IMR-90 (cell line): ENCODE measurements around the gene LHPP. TPM values are rescaled to one million over a fixed set of nuclear protein-coding genes. Genes with fewer than 3 reads are reported as not detected.

Source experiments
- ATAC-seq: fragments of 200-7000 bp; cut with Tn5 transposase; 2 replicates; pipeline ENCODE4 v1.9.1; 2020; ENCODE audit warnings: low read depth, mild to moderate bottlenecking, moderate library complexity
- BruUV-seq: library from RNA; stranded (reverse); fragments of 400-500 nt; replicated peaks from 2 replicates; lab custom pipeline; 2021; lab: Mats Ljungman, UMichigan
- CTCF ChIA-PET: fragments of 300-600 bp; formaldehyde crosslinking; extraction: SDS; loops from one replicate; lab custom pipeline; 2021; ENCODE audit warnings: antibody characterized with exemption; lab: Yijun Ruan, JAX
- POLR2A ChIA-PET: fragments of 300-600 bp; sonication (Branson Sonifier 250); formaldehyde crosslinking; loops from one replicate; lab custom pipeline; 2022; ENCODE audit warnings: antibody characterized with exemption; ENCODE audit not compliant: unreplicated experiment; lab: Charles Lee
- DNase-seq: peaks from one replicate; pipeline ENCODE4 v3.0.0; 2013
- H2AFZ ChIP-seq: replicated peaks from 2 replicates; pipeline ENCODE3; 2013; ENCODE audit warnings: low read length, mild to moderate bottlenecking; ENCODE audit not compliant: poor library complexity
- H2AK5ac ChIP-seq: 2 replicates; pipeline ENCODE4 v1.6.1; 2013; ENCODE audit warnings: low read depth, low read length, inconsistent platforms
- H2AK9ac ChIP-seq: replicated peaks from 2 replicates; pipeline ENCODE3; 2013; ENCODE audit warnings: mild to moderate bottlenecking, low read depth, low read length, moderate library complexity; ENCODE audit not compliant: poor library complexity
- H2BK120ac ChIP-seq: 2 replicates; pipeline ENCODE4 v1.6.1; 2013; ENCODE audit warnings: low read depth, low read length, inconsistent platforms
- H2BK15ac ChIP-seq: 3 replicates; pipeline ENCODE4 v1.6.1; 2013; ENCODE audit warnings: low read depth, low read length, inconsistent platforms
- H2BK20ac ChIP-seq: 2 replicates; pipeline ENCODE4 v1.6.1; 2013; ENCODE audit warnings: low read depth, mild to moderate bottlenecking, inconsistent platforms, low read length, moderate library complexity
- H2BK5ac ChIP-seq: 2 replicates; pipeline ENCODE4 v1.6.1; 2013; ENCODE audit warnings: mild to moderate bottlenecking, low read depth, low read length, inconsistent platforms; ENCODE audit not compliant: poor library complexity, severe bottlenecking
- H3K14ac ChIP-seq: replicated peaks from 2 replicates; pipeline ENCODE4 v1.6.1; 2013; ENCODE audit warnings: low read depth, low read length, inconsistent platforms
- H3K18ac ChIP-seq: 2 replicates; pipeline ENCODE4 v1.6.1; 2013; ENCODE audit warnings: low read depth, low read length, control low read depth
- H3K23ac ChIP-seq: 2 replicates; pipeline ENCODE4 v1.6.1; 2013; ENCODE audit warnings: low read depth, low read length, inconsistent platforms
- H3K27ac ChIP-seq: 2 replicates; pipeline ENCODE4 v1.5.1; 2013; ENCODE audit warnings: mild to moderate bottlenecking, control low read depth, low read length; ENCODE audit not compliant: insufficient read depth
- H3K27me3 ChIP-seq: 2 replicates; pipeline ENCODE4 v1.6.1; 2013; ENCODE audit warnings: low read length; ENCODE audit not compliant: control insufficient read depth, insufficient read depth
- H3K36me3 ChIP-seq: 2 replicates; pipeline ENCODE4 v1.6.1; 2013; ENCODE audit warnings: low read length, mixed read lengths; ENCODE audit not compliant: control insufficient read depth, insufficient read depth
- H3K4ac ChIP-seq: 2 replicates; pipeline ENCODE4 v1.6.1; 2013; ENCODE audit warnings: low read depth, low read length, inconsistent platforms
- H3K4me1 ChIP-seq: 2 replicates; pipeline ENCODE4 v1.6.1; 2013; ENCODE audit warnings: low read length, mixed read lengths; ENCODE audit not compliant: control insufficient read depth, insufficient read depth
- H3K4me2 ChIP-seq: 2 replicates; pipeline ENCODE4 v1.6.1; 2013; ENCODE audit warnings: low read depth, mild to moderate bottlenecking, control low read depth, low read length, moderate library complexity
- H3K4me3 ChIP-seq: 2 replicates; pipeline ENCODE4 v1.5.1; 2013; ENCODE audit warnings: low read depth, mild to moderate bottlenecking, control low read depth, low read length, moderate library complexity; ENCODE audit not compliant: insufficient read depth
- H3K56ac ChIP-seq: 2 replicates; pipeline ENCODE4 v1.6.1; 2013; ENCODE audit warnings: low read length, inconsistent platforms; ENCODE audit not compliant: insufficient read depth; ENCODE audit errors: extremely low read depth
- H3K79me1 ChIP-seq, 2 experiments: 2 replicates each; pipeline ENCODE4 v1.6.1; 2013; ENCODE audit warnings: low read length in 2 of 2, inconsistent platforms in 1 of 2, low read depth in 1 of 2
- H3K9ac ChIP-seq: 2 replicates; pipeline ENCODE4 v1.6.1; 2013; ENCODE audit warnings: low read depth, low read length, control low read depth
- H3K9me1 ChIP-seq: 2 replicates; pipeline ENCODE4 v1.6.1; 2013; ENCODE audit warnings: low read length, inconsistent platforms; ENCODE audit not compliant: insufficient read depth
- H3K9me3 ChIP-seq: 2 replicates; pipeline ENCODE4 v1.6.1; 2013; ENCODE audit warnings: low read length; ENCODE audit not compliant: control insufficient read depth, insufficient read depth
- H4K20me1 ChIP-seq: 2 replicates; pipeline ENCODE4 v1.6.1; 2013; ENCODE audit warnings: low read length, inconsistent platforms; ENCODE audit not compliant: insufficient read depth
- H4K5ac ChIP-seq: 2 replicates; pipeline ENCODE4 v1.6.1; 2013; ENCODE audit warnings: mild to moderate bottlenecking, low read depth, low read length, control low read depth
- H4K8ac ChIP-seq, 2 experiments: 2 replicates each; pipeline ENCODE4 v1.6.1; 2013; ENCODE audit warnings: low read depth in 2 of 2, low read length in 2 of 2, control low read depth in 1 of 2, inconsistent platforms in 1 of 2
- H4K91ac ChIP-seq: 2 replicates; pipeline ENCODE4 v1.6.1; 2013; ENCODE audit warnings: low read depth, low read length, inconsistent platforms; ENCODE audit not compliant: insufficient read depth
- CEBPB ChIP-seq: IDR thresholded peaks from 2 replicates; pipeline ENCODE4 v1.6.1; 2012; ENCODE audit warnings: low read depth, low read length, improper control_type of control experiment
- CHD1 ChIP-seq: IDR thresholded peaks from 2 replicates; pipeline ENCODE4 v1.6.1; 2012; ENCODE audit warnings: low read depth, low read length, improper control_type of control experiment
- FOS ChIP-seq: fragments of 150-350 bp; IDR thresholded peaks from 2 replicates; pipeline ENCODE4 v1.6.1; 2016; ENCODE audit warnings: low read depth, low read length
- MXI1 ChIP-seq: IDR thresholded peaks from 2 replicates; pipeline ENCODE4 v1.6.1; 2012; ENCODE audit warnings: low read depth, mild to moderate bottlenecking, low read length, moderate library complexity, borderline replicate concordance
- POLR2A ChIP-seq: IDR thresholded peaks from 2 replicates; pipeline ENCODE4 v1.6.1; 2012; ENCODE audit warnings: mild to moderate bottlenecking, low read depth, low read length
- RCOR1 ChIP-seq: IDR thresholded peaks from 2 replicates; pipeline ENCODE4 v1.6.1; 2012; ENCODE audit warnings: mild to moderate bottlenecking, low read length, improper control_type of control experiment; ENCODE audit not compliant: insufficient replicate concordance
- WGBS, 2 experiments: methylation state at CpG; one replicate each; pipeline versions ENCODE4 v1.1.5 to v1.1.7; 2013; ENCODE audit warnings: missing lambda C conversion rate in 2 of 2; ENCODE audit not compliant: insufficient read length in 1 of 2; ENCODE audit errors: extremely low coverage in 2 of 2; 5-methylcytosine and 5-hydroxymethylcytosine counted together
- dilution Hi-C: fragments of 300-500 bp; cut with HindIII; formaldehyde crosslinking; loops from one replicate; pipeline ENCODE4 v1.14.3; 2018; ENCODE audit warnings: low sequenced_read_pairs; ENCODE audit not compliant: unreplicated experiment
- in situ Hi-C: fragments of 300-500 bp; cut with MboI; formaldehyde crosslinking; loops from 3 replicates; pipeline ENCODE4 v1.14.3; 2019; ENCODE audit warnings: low sequenced_read_pairs, inconsistent platforms, mixed read lengths
- intact Hi-C: fragments of 100-400 bp; cut with micrococcal nuclease; formaldehyde crosslinking; loops from 2 replicates; pipeline ENCODE4 v1.10.0; 2022
- polyA plus RNA-seq, 3 experiments: library from polyadenylated mRNA; depleted of rRNA; stranded (reverse); fragments of >200 nt; gene quantifications; 2 replicates each; pipeline ENCODE4 v1.2.3, GENCODE V29; 2012; ENCODE audit warnings: low replicate concordance in 1 of 3
- total RNA-seq: library from RNA; depleted of rRNA; stranded (reverse); fragments of >200 nt; gene quantifications from 2 replicates; pipeline ENCODE4 v1.2.3, GENCODE V29; 2012
- TF ChIP-seq, protein P1 (sequence below): conservative IDR thresholded peaks from 2 replicates; pipeline ENCODE4 v1.5.1; 2012; ENCODE audit warnings: mild to moderate bottlenecking, low read depth, low read length, improper control_type of control experiment

LHPP gene
- total and polyA plus RNA-seq, 2 of the 4 experiments (the other 2 are of a cell fraction) = 2.7 to 8.3 TPM

DNA sequence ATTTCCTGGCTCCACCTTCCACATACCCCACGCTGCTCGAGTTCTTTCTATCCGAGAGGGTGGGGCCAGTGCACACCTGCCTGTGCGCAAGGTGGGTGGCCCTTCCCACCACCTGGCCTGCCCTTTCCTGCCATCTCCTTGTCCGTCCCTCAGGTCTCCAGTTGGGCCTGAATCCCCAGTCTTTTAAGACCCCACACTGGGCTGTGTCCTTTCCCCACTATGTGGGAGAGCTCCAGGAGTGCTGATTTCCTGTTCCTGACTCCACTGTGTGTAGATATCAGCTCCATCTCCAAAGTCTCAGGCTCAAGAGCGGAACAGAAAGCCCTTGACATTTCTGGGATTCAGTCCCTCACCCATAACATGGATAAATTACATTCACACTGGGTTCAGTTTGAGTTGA, 20.1 kb downstream of the LHPP start:
- Histone ChIP-seq H3K9ac (no peak overlapping the region), H2BK20ac (no peak overlapping the region), H3K56ac (no peak overlapping the region), H3K36me3 (no peaks in the 10 kb centered on the region), H3K14ac (no peak overlapping the region), H2AFZ (no peak overlapping the region), H2BK120ac (no peak overlapping the region), H3K27me3 (no peaks in the 10 kb centered on the region), H3K9me1 (no peaks in the 10 kb centered on the region), H4K5ac (no peak overlapping the region), H4K8ac (no peak overlapping the region), H2AK5ac (no peak overlapping the region), H3K4ac (no peak overlapping the region), H4K91ac (no peak overlapping the region), H3K18ac (no peak overlapping the region), H3K4me1 (peaks cover 2% of the 10 kb centered on the region; the same call in 1 of the 2 replicates), H3K23ac (no peak overlapping the region), H3K27ac (no peak overlapping the region), H3K9me3 (no peaks in the 10 kb centered on the region), H4K20me1 (no peaks in the 10 kb centered on the region), H2BK15ac (no peak overlapping the region), H2AK9ac (no peak overlapping the region), H2BK5ac (no peak overlapping the region), H3K4me2 (no peak overlapping the region), H3K79me1 (no peaks in the 10 kb centered on the region), H3K4me3 (no peak overlapping the region)
- TF ChIP-seq RCOR1 (no peak), MXI1 (no peak), POLR2A (no peak), CEBPB (no peak), CHD1 (no peak), FOS (no peak)
- TF ChIP-seq, protein P1, sequence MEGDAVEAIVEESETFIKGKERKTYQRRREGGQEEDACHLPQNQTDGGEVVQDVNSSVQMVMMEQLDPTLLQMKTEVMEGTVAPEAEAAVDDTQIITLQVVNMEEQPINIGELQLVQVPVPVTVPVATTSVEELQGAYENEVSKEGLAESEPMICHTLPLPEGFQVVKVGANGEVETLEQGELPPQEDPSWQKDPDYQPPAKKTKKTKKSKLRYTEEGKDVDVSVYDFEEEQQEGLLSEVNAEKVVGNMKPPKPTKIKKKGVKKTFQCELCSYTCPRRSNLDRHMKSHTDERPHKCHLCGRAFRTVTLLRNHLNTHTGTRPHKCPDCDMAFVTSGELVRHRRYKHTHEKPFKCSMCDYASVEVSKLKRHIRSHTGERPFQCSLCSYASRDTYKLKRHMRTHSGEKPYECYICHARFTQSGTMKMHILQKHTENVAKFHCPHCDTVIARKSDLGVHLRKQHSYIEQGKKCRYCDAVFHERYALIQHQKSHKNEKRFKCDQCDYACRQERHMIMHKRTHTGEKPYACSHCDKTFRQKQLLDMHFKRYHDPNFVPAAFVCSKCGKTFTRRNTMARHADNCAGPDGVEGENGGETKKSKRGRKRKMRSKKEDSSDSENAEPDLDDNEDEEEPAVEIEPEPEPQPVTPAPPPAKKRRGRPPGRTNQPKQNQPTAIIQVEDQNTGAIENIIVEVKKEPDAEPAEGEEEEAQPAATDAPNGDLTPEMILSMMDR = no peak
- CTCF ChIA-PET = no interaction called here
- POLR2A ChIA-PET = no interaction called here
- intact Hi-C loops = no loop called here
- no TSS peak for BruUV-seq
- no CpG with 5 or more reads among the region's 6 CpGs for WGBS, 2 experiments
- DNase-seq = no peak
- in situ Hi-C loops = no loop called here
- no peak for ATAC-seq
- dilution Hi-C loops = no loop called here
